ENCODE measurements around the gene CYP4V2. TPM values are rescaled to one million over a fixed set of nuclear protein-coding genes. Genes with fewer than 3 reads are reported as not detected.
A peak's percentile ranks its signal among the peaks of the same experiment; 100 is the strongest.

The CYP4V2 gene
- total RNA-seq (2014; rRNA removed; shearing (Covaris generic)) = 4.3 and 4.6 TPM in 2 replicates

- peak within 1 kb of the TSS; percentile 87 for H3K4me3 ChIP-seq
- H3K27me3 ChIP-seq = no peaks in the 10 kb centered on the region
- peak; percentile 64 to 67 for DNase-seq
These were observed at the start of gene CYP4V2 for GRCh38 chr4:186191200-186192065. TSS of gene CYP4V2 (plus strand) at chr4:186191567. CDS start at chr4:186191824, 257 bp downstream.

DNA sequence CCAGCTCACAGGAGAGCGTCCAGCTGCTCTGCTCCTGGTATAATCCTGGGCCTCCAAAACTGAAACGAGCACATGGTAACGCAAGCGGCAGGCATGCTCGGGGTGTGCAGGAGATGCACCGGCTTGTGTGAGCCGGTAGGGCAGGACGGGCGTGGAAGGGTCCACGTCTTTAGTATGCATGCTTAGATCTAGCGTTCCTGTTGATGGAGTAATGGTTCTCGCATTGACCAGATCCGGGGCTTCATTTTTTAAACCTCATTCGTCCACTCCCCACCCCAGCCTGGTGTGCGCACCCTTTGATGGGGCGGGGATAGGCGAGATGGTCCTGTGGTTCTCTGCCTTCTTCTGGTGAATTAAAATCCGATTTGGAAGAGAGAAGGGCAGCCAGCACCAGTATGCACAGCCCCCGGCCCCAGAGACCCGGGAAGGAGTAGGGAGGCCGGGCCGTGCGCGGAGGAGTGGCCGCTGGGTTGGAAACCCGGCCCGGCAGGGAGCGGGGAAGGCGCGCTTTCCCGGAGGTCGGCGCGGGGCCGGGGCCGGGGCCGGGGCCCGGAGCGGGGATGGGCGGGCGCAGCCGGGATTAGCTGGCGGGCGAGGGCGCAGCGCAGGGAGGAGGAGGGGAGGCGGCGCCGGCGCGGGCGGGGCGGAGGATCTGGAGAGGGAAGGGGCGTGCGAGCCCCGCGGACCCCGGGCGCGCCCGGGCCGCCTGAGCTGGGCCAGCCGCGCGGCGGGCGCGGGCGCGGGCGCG, 47.0 kb upstream of the CYP4V2 start:
- no peak overlapping the region for H3K27ac ChIP-seq
- H3K4me3 ChIP-seq = peak overlapping the region; percentile 60
- no peaks in the 10 kb centered on the region for H3K9me3 ChIP-seq (replicated peaks)
- no peaks in the 10 kb centered on the region for H3K27me3 ChIP-seq
- H3K36me3 ChIP-seq = no peaks in the 10 kb centered on the region
- H3K4me1 ChIP-seq = no peaks in the 10 kb centered on the region
- DNase-seq = peak; percentile 30 to 49

More at GRCh38 chr4:186191200-186192065, at the start of gene CYP4V2:
- no peaks in the 10 kb centered on the region for H3K9me3 ChIP-seq (replicated peaks)
- peak within 1 kb of the TSS; percentile 66 for H3K27ac ChIP-seq
- no peaks in the 10 kb centered on the region for H3K4me1 ChIP-seq
- no peaks in the 10 kb centered on the region for H3K36me3 ChIP-seq

DNA sequence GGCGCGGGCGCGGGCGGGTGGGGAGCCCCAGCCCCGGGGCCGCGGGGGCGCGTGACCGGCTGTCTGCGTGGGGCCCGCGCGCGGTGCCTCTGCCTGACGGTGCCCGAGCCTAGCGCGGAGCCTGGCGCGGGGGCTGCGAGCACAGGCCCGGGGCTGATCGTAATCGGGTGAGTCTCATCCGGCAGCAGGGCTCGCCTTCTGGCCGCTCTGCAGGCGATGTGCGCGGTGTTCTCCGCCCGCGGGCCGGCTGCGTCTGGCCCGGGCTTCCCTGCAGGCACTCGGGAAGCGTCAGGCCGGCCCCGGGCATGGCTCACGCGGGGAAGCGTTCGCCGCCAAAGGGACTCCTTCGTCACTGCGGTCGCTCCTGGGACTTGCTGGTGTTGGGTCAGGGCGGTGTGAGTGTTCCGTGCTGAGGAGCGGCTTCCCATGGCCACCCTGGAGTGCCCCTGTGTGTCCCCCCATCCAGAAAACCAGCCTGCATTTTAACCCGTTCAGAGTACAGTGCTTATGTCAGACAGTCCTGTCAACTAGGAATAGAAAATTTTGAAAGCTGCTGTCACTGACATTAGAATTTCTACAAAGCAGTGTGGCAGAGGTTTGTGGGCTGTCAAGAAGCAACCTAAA, 46.3 kb upstream of the CYP4V2 start:
- no peaks in the 10 kb centered on the region for H3K36me3 ChIP-seq
- no peaks in the 10 kb centered on the region for H3K27me3 ChIP-seq
- no peak overlapping the region for H3K27ac ChIP-seq
- H3K4me1 ChIP-seq = no peaks in the 10 kb centered on the region
- H3K4me3 ChIP-seq = peak overlapping the region; percentile 60
- H3K9me3 ChIP-seq (replicated peaks) = no peaks in the 10 kb centered on the region
- peak; percentile 26 to 47 for DNase-seq

DNA sequence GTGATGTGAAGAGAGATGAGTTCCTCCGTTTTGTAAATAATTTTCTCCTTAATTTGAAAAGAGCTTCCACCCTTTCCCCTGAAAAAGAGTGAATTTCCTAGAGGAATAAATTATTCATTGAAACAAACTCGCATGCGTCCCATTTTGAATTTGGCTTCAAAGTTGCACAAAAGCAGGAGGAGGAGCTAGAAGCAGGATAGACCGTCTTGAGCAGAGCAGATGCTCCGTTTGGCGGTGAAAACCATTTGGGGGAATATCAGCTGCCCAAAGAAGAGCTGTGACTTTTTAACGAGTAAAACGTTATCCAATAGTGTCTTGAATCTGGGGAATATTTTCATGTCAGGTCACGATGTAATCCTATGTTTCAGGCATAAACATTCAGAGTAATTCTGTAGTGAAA, 44.9 kb upstream of the CYP4V2 start:
- Histone ChIP-seq H3K4me1 (no peaks in the 10 kb centered on the region), H3K4me3 (no peak overlapping the region), H3K27me3 (no peaks in the 10 kb centered on the region), H3K27ac (no peak overlapping the region), H3K36me3 (no peaks in the 10 kb centered on the region), H3K9me3 (replicated peaks) (no peaks in the 10 kb centered on the region)
- DNase-seq = no peak

DNA sequence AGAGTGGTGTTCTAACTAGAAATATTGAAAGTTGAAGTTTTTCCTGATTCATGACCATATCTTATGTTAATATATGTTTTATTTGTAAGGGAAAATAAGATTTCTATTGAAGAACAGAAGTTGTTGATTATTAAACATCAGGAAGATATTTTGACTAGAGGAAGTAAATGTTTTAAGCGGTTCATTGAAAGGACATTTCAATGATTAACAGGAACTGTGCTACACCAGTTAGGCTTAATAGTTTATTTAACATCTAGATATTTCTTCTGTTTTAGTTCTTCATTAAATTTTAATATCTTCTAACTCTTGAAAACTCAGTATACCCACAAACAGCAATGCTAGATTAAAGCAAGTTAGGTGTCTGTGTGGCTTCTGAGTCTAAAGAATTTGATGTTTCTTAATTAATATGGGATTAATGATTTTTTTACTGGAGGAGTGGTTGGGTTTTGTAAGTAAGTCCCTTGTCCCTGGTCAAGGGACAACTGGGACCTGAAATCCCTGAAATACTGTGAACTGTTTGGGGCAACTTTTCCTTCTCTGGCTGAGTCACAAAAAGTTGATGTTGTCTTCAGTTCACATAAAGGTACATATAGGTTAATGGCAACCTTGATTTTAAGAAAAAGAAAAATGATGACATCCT, 42.9 kb upstream of the CYP4V2 start:
- no peaks in the 10 kb centered on the region for H3K9me3 ChIP-seq (replicated peaks)
- no peaks in the 10 kb centered on the region for H3K4me1 ChIP-seq
- no peak overlapping the region for H3K27ac ChIP-seq
- no peak overlapping the region for H3K4me3 ChIP-seq
- H3K36me3 ChIP-seq = no peaks in the 10 kb centered on the region
- DNase-seq = no peak
- no peaks in the 10 kb centered on the region for H3K27me3 ChIP-seq

DNA sequence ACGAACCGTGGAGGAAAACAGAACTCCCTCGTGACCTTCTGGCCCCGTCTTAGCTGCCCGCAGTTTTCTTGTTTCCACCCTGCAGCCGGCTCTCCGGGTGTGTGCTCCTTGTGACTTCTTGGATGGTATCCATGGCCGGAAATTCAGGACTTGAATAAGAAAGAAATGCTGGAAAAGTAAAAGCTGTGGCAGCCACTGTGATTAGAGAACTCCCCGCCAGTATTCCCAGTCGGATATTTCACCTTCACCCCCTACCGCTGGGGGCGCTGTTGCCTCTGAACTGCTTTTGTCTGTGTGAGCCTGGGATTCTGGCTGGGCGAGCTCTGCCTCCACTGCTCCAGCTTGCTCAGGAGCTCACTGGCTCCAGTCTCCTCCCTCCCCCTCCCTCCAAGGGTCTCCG, 41.5 kb upstream of the CYP4V2 start:
- H3K9me3 ChIP-seq (replicated peaks) = no peaks in the 10 kb centered on the region
- H3K27me3 ChIP-seq = no peaks in the 10 kb centered on the region
- no peaks in the 10 kb centered on the region for H3K36me3 ChIP-seq
- H3K4me1 ChIP-seq = no peaks in the 10 kb centered on the region
- no peak overlapping the region for H3K4me3 ChIP-seq
- H3K27ac ChIP-seq = no peak overlapping the region
- DNase-seq = no peak

DNA sequence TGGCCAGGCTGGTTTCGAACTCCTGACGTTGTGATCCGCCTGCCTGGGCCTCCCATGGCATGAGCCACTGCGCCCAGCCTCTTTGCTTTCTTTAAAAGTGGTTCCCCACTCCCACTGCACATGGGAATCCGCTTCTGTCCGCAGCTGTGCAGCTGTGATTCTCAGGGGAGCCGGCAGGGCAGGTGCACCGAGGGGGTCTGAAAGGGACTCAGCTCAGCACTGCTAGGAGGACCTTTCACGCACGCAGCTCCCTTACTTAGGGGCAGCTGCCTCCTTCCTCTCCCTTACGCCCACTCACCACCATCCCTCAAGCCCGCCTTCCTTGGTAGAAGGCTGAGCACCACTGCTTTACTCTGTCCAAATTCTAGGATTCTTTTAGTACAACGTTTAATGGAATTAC, 40.4 kb upstream of the CYP4V2 start:
- no peaks in the 10 kb centered on the region for H3K9me3 ChIP-seq (replicated peaks)
- no peak for DNase-seq
- H3K36me3 ChIP-seq = no peaks in the 10 kb centered on the region
- H3K4me3 ChIP-seq = no peak overlapping the region
- H3K27ac ChIP-seq = no peak overlapping the region
- H3K27me3 ChIP-seq = no peaks in the 10 kb centered on the region
- H3K4me1 ChIP-seq = no peaks in the 10 kb centered on the region

DNA sequence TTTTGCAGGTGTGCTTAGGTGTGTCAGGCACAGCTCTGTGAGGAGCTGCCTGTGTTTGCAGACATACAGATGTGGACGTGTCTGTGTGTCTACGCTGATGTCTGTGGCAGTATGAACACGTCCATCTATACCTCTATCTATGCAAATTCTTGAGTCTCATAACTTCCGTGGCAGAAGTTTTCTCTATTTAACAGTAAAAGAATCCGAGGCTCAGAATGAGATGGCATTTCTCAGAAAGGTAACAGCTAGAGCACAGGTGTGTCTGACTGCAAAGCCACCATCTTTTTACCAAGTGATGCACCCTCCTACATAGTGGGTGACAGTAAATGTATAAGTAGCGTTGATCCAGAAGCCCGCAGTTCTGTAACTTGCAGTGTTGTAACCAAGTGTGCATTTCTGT, 39.9 kb upstream of the CYP4V2 start:
- no peaks in the 10 kb centered on the region for H3K27me3 ChIP-seq
- H3K4me3 ChIP-seq = no peak overlapping the region
- H3K27ac ChIP-seq = no peak overlapping the region
- H3K36me3 ChIP-seq = no peaks in the 10 kb centered on the region
- H3K4me1 ChIP-seq = no peaks in the 10 kb centered on the region
- DNase-seq = no peak
- no peaks in the 10 kb centered on the region for H3K9me3 ChIP-seq (replicated peaks)

DNA sequence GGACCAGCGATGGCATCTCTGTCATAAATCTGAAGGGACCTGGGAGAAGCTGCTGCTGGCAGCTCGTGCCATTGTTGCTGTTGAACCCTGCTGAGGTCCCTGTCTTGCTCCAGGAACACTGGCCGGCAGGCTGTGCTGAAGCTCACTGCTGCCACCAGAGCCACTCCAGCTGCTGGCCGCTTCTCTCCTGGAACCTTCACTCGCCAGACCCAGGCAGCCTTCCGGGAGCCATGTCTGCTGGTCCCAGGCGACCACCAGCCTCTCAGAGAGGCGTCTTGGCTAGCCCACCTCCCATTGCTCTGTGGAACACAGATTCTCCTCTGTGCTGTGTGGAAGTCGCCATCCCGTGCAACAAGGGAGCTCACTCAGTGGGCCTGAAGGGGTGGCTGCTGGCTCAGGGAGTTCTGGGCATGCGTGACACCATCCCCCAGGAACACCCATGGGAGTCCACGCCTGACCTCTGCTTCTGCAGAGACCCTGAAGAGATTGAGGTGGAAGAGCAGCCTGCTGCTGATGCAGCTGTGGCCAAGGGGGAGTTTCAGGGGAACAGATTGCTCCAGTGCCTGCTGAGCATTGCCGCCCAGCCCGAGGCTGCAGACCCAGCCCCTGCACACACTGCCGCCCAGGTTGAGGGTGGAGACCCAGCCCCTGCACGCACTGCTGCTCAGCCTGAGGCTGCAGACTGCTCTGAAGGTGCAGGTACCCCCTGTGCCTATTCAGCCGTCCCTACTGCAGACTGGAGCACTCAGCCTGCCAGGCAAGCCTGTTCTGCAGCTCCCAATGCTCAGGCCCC, 33.1 kb upstream of the CYP4V2 start:
- no peaks in the 10 kb centered on the region for H3K9me3 ChIP-seq (replicated peaks)
- no peaks in the 10 kb centered on the region for H3K36me3 ChIP-seq
- no peak overlapping the region for H3K4me3 ChIP-seq
- H3K27me3 ChIP-seq = no peaks in the 10 kb centered on the region
- H3K27ac ChIP-seq = no peak overlapping the region
- H3K4me1 ChIP-seq = no peaks in the 10 kb centered on the region
- DNase-seq = no peak

DNA sequence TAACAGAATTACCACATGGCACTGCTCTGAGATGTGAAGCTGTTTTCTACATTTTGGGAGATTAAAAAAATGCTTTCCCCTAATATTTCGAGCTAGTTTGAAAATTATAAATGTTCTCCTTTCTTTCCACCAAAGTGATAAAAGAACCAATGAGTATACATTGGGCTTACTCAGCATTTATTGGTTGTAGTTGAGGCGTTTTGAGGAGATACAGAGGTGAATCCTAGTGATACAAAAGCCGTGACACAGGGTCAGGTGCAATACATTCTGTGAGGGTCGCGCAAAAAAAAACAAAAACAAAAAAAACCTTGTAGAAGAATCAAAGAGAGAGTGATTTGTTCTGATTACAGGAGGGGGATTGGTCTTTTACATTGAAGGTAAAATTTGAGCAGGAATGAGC, 32.4 kb upstream of the CYP4V2 start:
- no peak overlapping the region for H3K27ac ChIP-seq
- H3K27me3 ChIP-seq = no peaks in the 10 kb centered on the region
- no peaks in the 10 kb centered on the region for H3K9me3 ChIP-seq (replicated peaks)
- H3K36me3 ChIP-seq = no peaks in the 10 kb centered on the region
- DNase-seq = no peak
- H3K4me1 ChIP-seq = no peaks in the 10 kb centered on the region
- no peak overlapping the region for H3K4me3 ChIP-seq

DNA sequence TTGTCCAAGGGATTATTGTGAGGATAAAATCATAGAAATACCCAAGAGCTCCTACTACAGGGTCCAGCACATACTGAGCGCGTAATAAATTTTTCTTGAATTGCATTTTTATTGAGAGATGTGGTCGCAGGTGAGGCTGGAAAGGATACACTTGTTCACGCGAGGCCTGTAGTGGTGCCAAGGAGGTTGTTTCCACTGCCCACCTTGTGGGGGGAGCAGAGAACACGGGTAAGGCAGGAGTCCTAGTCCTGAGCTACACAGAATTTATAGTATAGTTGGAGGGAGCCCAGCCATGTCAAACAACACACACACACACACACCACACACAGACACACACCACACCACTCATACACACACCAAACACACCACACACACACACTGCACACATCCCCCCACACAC, 31.8 kb upstream of the CYP4V2 start:
- no peaks in the 10 kb centered on the region for H3K36me3 ChIP-seq
- no peak overlapping the region for H3K27ac ChIP-seq
- H3K4me1 ChIP-seq = no peaks in the 10 kb centered on the region
- no peak overlapping the region for H3K4me3 ChIP-seq
- no peak for DNase-seq
- H3K9me3 ChIP-seq (replicated peaks) = no peaks in the 10 kb centered on the region
- no peaks in the 10 kb centered on the region for H3K27me3 ChIP-seq

- H3K27ac ChIP-seq = no peak overlapping the region
- no peaks in the 10 kb centered on the region for H3K36me3 ChIP-seq
- H3K4me1 ChIP-seq = no peaks in the 10 kb centered on the region
- no peaks in the 10 kb centered on the region for H3K9me3 ChIP-seq (replicated peaks)
- no peak overlapping the region for H3K4me3 ChIP-seq
- no peaks in the 10 kb centered on the region for H3K27me3 ChIP-seq
- no peak for DNase-seq
These were observed 30.2 kb upstream of the CYP4V2 start for GRCh38 chr4:186161138-186161537.

GRCh38 chr4:186166852-186167512, 24.4 kb upstream of the CYP4V2 start:
- H3K27me3 ChIP-seq = no peaks in the 10 kb centered on the region
- no peak overlapping the region for H3K27ac ChIP-seq
- H3K4me3 ChIP-seq = no peak overlapping the region
- no peaks in the 10 kb centered on the region for H3K4me1 ChIP-seq
- no peaks in the 10 kb centered on the region for H3K36me3 ChIP-seq
- H3K9me3 ChIP-seq (replicated peaks) = no peaks in the 10 kb centered on the region
- DNase-seq = no peak

- no peak for DNase-seq
- H3K9me3 ChIP-seq (replicated peaks) = no peaks in the 10 kb centered on the region
- H3K36me3 ChIP-seq = no peaks in the 10 kb centered on the region
- H3K27me3 ChIP-seq = no peaks in the 10 kb centered on the region
- no peaks in the 10 kb centered on the region for H3K4me1 ChIP-seq
- no peak overlapping the region for H3K27ac ChIP-seq
- no peak overlapping the region for H3K4me3 ChIP-seq
These were observed 23.8 kb upstream of the CYP4V2 start for GRCh38 chr4:186167605-186168004.

Data from SJCRH30 (cell line).